HG03575 (cell line): ENCODE data around the gene MPV17L.
"Not testable (repeated sequence)": the region's sequence is repeated elsewhere in the genome, so short reads cannot be mapped to it uniquely, and the experiment has no call there.

Experiments used
- ATAC-seq: cut with Tn5 transposase; IDR thresholded peaks from one replicate; pipeline ENCODE4 v1.9.1; 2021; ENCODE audit not compliant: unreplicated experiment, insufficient number of reproducible peaks, low FRiP score; ENCODE audit errors: extremely low read depth

MPV17L gene

DNA sequence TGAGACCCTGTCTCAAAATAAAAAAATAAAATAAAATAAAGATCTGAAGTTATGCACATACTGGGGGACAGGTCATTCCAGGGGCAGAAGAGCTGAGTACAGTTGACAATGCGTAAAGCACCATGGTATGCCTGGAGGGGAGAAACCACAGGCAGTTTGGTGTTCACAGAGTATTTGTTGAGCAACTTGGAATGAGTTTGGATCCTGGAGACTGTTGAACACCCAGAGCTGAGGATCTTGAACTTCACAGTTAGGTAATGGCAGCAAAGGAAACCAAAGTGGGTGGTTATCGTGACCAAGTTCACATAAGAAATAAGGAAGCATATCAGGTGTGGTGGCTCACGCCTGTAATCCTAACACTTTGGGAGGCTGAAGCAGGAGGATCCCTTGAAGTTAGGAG lies 8.5 kb downstream of the MPV17L start:
- not testable (repeated sequence) for ATAC-seq

- ATAC-seq = no peak
These were observed 9.2 kb downstream of the MPV17L start for GRCh38 chr16:15404792-15405191.

GRCh38 chr16:15407756-15408155 lies 12.2 kb downstream of the MPV17L start:
- not testable (repeated sequence) for ATAC-seq

DNA sequence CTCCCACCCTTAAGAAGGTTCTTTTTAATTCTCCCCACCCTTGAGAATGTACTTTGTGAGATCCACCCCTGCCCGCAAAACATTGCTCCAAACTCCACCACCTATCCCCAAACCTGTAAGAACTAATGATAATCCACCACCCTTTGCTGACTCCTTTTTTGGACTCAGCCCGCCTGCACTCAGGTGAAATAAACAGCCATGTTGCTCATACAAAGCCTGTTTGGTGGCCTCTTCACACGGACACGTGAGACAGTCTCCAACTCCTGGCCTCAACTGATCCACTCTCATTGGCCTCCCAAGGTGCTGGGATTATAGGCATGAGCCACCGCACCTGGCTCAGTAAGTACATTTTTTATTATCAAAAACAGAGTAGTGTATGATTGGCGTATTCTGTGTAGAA lies 13.9 kb downstream of the MPV17L start:
- ATAC-seq = not testable (repeated sequence)

GRCh38 chr16:15415511-15415985 lies 20.0 kb downstream of the MPV17L start:
- no peak for ATAC-seq

GRCh38 chr16:15417197-15417596 lies 21.6 kb downstream of the MPV17L start:
- no peak for ATAC-seq

DNA sequence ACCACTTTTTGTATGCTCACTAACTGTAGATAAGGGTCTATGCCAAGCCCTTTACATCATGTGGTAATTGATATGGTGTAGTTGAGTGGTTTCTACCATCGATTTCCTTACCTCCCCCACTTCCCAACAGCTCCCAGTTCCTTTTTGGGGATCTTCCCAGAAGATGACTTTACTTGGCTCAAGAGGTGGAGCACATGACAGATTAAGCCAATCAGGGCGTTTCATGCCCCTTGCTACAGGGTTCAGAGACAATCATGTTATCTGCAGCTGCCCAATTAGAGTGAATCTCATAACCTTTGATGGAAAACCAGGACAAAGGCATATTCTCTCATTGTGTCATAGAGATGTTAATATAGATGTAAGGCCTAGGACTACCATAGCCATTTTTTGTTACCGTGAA lies 22.7 kb downstream of the MPV17L start:
- ATAC-seq = no peak

GRCh38 chr16:15421696-15422095 lies 26.1 kb downstream of the MPV17L start:
- not testable (repeated sequence) for ATAC-seq

GRCh38 chr16:15422222-15422621 lies 26.7 kb downstream of the MPV17L start:
- no peak for ATAC-seq

- ATAC-seq = no peak
These were observed 30.3 kb downstream of the MPV17L start for GRCh38 chr16:15425861-15426260.

DNA sequence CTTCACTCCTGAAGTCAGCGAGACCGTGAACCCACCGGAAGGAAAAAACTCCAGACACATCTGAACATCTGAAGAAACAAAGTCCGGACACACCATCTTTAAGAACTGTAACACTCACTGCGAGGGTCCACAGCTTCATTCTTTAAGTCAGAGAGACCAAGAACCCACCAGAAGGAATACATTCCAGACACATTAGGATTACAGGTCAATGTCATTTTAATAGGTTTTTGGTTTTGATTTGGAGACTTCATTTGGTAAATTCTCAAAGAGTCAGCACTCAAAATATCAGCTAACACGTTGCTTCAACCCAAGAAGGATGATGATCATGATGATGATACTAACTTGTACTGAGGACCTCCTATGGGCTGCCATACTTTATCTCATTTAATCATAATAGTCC lies 31.2 kb downstream of the MPV17L start:
- no peak for ATAC-seq

DNA sequence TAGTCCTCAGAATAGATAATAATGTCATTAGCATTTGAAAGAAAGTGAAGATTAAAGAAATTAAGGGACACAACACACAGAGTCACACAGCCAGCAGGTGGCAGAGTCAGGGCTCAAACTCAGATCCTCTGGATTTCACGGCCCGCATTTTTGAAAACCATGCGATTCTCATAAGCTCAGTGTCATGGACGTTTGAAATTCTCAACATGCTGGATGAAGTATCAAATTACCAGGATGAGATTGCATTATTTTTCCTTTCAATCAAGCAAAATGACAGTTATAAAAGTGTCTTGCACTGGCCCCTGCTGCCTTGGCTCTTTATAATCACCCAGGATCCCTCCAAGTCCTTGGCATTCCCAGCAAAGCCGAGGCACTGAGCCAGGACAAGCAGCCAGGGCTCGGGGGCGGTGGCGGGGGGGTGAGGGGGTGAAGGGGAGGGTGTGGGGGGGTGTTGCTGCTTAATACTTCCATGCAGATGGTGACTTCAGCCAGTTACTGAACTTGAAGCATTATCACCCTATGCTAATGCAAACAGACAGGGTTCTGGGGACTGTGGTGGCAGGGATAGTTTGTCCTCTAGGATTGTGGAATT lies 32.2 kb downstream of the MPV17L start:
- ATAC-seq = no peak

DNA sequence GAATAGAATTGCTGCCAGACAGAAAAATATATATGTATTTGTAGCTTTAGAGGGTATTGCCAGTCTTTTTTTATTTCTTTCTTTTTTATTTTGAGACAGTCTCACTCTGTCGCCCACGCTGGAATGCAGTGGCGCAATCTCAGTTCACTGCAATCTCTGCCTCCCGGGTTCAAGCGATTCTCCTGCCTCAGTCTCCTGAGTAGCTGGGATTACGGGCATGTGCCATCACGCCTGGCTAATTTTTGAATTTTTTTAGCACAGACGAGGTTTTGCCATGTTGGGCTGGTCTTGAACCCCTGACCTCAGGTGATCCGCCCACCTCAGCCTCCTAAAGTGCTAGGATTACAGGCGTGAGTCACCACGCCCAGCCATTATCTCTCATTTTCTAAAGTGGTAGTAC lies 35.3 kb downstream of the MPV17L start:
- ATAC-seq = not testable (repeated sequence)

GRCh38 chr16:15434079-15434424 lies 38.5 kb downstream of the MPV17L start:
- no peak for ATAC-seq

- no peak for ATAC-seq
These were observed 39.1 kb downstream of the MPV17L start, which contains the start of gene BMERB1 for GRCh38 chr16:15434425-15435215. TSS of gene BMERB1 (plus strand) at chr16:15434588. CDS start at chr16:15434654, 66 bp downstream.

DNA sequence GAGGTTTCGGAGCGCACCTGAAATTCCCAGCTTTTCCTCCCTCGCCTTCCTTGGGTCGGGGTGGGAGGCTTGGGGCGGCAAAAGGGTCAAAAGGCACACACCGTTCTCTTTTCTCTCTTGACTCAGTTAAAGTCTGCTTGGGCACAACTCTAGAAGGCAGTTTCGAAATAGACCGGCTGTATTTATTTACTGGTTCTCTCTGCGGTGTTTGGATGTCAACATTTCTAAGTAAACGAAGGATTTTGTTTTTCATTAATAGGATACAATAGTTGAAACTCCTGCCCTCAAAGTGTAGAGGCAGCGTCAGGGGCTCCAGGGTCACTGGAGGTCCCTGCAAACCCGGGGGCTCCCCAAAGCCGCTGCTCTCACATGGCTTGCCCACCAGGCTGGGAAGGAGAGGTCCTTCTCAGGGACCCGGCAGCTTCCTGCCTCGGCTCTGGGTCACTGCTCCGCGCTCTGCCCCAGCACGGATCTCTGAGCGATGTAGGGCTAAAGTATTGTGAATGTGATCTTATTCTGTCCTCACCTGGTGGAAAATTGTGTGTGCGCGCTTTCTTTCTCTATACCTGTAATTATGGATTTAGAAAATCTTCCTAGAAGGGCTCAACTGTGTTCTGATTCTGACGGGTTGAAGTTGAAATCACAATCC lies 39.8 kb downstream of the MPV17L start:
- no peak for ATAC-seq

DNA sequence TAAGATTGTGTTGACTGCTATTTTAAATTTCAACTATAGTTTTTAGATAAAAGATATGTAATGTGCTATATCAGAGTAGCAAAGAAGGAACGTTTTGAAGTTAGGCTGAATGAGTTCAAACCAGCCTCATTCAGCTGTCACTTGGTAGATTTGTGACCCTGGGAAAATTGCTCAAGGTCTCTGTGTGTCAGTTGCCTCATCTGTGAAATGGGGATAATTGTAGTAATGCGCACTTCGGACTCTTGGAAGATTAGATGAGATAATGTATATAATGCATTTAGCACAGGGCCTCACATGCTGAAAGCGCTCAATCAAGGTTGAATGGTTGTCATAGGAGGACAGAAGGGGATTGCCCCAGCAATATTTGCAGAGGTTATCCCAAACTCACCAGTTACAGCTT lies 43.5 kb downstream of the MPV17L start:
- ATAC-seq = no peak

GRCh38 chr16:15439521-15439920 lies 44.0 kb downstream of the MPV17L start:
- ATAC-seq = no peak

GRCh38 chr16:15440852-15441251 lies 45.3 kb downstream of the MPV17L start:
- ATAC-seq = no peak

- not testable (repeated sequence) for ATAC-seq
These were observed 46.6 kb downstream of the MPV17L start for GRCh38 chr16:15442140-15442539.
